Measurements from ENCODE around the gene DIP2C.

DNA sequence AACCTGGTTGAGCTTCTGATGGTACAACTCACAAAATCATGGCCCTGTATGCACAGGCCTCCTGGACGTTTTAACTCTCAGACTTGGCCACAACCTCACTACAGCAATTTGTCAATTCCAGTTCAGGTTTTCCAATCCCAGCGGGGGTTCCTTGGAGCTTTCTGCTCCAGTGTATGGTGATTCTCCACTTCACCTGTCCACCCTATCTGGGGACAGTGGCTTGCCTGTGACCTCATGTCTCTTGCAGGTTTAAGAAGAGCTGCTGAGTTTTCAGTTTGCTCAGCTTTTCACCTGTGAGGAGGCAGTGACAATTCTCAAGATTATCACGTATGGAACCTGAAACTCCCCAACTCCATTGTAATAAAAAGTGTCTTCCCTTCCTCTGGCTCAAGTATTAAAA lies 254.1 kb downstream of the DIP2C start:
- no peak for TF ChIP-seq POLR2AphosphoS5 (IDR thresholded peaks at IDR 0.05)
- TF ChIP-seq, protein P1, sequence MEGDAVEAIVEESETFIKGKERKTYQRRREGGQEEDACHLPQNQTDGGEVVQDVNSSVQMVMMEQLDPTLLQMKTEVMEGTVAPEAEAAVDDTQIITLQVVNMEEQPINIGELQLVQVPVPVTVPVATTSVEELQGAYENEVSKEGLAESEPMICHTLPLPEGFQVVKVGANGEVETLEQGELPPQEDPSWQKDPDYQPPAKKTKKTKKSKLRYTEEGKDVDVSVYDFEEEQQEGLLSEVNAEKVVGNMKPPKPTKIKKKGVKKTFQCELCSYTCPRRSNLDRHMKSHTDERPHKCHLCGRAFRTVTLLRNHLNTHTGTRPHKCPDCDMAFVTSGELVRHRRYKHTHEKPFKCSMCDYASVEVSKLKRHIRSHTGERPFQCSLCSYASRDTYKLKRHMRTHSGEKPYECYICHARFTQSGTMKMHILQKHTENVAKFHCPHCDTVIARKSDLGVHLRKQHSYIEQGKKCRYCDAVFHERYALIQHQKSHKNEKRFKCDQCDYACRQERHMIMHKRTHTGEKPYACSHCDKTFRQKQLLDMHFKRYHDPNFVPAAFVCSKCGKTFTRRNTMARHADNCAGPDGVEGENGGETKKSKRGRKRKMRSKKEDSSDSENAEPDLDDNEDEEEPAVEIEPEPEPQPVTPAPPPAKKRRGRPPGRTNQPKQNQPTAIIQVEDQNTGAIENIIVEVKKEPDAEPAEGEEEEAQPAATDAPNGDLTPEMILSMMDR (IDR thresholded peaks at IDR 0.05): no peak
- TF ChIP-seq POLR2A (IDR thresholded peaks at IDR 0.05): no peak
- no peak for TF ChIP-seq EP300 (IDR thresholded peaks at IDR 0.05)

Data from stomach (tissue), 4 donors.